NK-92 treated with Interleukin-12 subunit alpha and Interleukin-12 subunit beta, amount 100 ng/mL, for 24 hours (cell line): ENCODE results near the gene EXT2.

Source experiments
- DNase-seq: peaks from one replicate; lab custom pipeline; 2025; lab: John Stamatoyannopoulos, UW

EXT2 gene

DNA sequence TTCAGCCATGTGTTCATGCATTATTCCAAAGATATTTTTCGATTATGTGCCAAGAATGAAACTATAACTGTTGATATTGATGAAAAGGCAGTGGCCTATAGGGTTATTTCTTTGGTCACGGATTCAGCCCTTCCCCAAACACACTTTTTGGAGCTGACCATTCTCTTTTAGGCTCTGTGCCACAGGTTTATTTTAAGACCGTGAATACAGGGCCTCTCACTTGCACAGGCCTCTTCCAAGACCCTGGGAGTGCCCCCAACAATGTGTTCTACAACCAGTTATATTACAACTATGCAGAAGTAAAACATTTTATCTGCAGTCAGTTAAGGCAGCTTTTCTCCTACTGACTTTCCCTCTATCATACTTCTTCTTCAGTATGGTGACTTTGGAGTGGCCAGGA is 109.9 kb downstream of the EXT2 start:
- DNase-seq = no peak

- DNase-seq = no peak
These were observed 110.4 kb downstream of the EXT2 start for GRCh38 chr11:44205836-44206235.

- DNase-seq = no peak
These were observed 111.8 kb downstream of the EXT2 start for GRCh38 chr11:44207292-44207691.

- DNase-seq = no peak
These were observed 113.6 kb downstream of the EXT2 start for GRCh38 chr11:44208976-44209603.

- no peak for DNase-seq
These were observed 116.7 kb downstream of the EXT2 start for GRCh38 chr11:44212128-44212527.

DNA sequence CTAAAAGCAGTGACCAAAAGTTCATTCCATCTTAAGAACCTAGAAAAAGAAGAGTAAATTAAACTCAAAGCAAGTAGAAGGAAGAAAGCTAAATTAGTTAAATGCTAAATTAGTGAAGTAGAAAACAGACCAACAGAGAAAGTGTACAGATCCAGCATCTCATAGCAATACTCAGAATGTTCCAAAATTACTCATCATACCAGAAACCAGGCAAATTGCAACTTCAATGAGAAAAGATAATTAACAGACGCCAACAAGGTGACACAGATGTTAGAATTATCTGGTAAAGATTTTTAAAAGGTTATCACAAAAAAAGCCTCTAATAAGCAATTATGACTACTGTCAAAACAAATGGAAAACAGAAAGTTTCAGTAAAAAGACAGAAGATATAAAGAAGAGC is 117.7 kb downstream of the EXT2 start:
- DNase-seq = no peak

DNA sequence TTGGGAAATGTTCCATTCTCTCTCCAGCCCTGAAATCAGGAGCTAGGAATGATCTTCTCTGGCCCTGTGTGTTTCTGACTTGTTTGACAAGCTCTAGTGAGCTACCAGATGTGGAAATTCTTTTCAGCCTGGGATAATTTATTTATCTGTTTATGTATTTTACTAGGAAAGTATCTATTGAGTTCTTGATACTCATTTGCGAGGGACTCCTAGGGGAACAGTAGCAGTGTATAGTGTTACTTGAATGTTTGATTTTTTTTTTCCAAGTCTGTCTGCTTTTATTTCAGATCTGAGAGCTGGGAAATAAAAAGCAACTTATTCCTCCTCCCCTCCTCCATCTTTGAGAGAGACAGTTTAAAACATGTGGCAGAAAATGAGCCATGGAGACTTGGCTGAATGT is 122.0 kb downstream of the EXT2 start:
- DNase-seq = no peak

DNA sequence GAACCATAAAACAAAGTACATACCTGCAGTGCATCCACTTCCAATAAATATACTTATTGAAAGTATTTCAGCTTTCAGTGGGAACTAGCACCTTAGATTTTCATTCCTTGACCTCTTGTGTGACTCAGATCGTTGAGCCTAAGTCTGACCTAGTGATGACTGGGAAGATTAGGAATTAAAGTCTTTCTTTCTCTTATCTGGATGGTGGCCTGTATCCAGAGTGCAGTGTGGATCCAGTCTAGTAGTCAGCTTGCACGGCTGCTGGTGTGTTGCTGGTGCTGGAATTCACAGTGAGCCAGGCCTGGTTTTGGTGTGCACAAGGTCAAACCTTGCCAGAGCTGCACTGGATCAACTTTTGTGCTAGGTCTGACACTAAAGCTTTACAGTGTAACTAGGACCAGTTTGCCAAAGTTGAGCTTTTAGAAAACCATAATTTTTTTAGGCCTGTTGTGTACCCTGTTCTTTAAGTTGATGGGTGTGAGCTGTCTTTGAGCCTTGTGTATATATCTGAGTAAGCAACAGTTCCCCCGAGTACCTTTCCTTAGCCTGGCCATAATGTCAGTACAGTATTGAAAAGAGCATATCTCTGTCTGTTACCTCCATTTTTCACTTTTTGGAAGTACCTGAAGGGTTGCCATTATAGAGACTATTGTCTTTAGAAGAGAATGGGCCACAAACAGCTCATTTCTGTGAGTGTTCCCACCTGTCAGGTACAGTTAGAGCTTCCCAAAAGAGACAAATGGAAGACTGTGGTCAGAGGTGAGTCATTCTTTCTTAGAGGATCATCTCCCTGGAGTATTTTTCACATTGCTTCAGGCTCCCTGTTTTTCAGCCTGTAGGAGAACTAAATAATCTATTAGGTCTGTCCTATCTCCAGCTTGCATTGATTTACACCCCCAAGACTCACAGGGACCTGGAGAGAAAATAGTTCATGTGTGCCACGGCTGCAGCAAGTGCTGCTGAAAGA is 124.6 kb downstream of the EXT2 start:
- DNase-seq = no peak

DNA sequence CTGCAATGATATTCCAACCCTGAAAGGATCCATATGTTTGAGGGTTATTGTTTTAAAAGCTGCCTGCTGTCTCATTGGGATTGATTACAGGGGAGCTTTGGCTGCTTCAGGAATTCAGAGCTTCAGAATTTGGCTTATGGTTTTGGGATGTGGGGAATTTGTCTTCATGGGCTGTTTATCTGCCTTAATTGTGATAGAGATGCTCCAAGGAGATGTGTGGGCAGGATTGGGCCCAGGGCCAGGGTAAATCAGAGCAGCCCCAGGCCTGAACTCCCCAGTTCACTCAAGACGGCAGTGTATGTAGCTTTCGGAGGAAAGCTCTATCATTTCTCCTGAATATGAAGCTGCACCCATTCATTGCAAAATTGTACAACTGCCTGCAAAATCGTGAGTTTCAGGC is 126.0 kb downstream of the EXT2 start:
- DNase-seq = no peak

DNA sequence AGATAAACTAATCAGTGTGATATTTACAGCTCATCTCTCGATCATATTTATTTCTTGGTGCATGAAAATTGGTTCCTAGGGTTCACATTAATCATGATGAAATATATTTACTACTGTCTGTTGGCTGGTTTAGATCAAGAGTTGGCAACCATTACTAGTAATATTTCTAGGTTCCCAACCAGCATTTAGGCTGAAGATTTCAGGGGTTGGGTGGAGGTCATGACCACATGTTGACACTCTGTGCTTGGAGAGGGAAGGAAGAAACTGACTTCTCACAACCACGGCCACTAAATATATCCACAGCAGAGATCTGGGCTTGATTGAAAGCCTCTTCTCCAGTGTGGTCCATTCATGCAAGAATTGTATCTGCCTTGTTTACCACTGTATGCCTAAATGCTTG is 126.5 kb downstream of the EXT2 start:
- no peak for DNase-seq

- DNase-seq = no peak
These were observed 127.8 kb downstream of the EXT2 start for GRCh38 chr11:44223238-44223637.

DNA sequence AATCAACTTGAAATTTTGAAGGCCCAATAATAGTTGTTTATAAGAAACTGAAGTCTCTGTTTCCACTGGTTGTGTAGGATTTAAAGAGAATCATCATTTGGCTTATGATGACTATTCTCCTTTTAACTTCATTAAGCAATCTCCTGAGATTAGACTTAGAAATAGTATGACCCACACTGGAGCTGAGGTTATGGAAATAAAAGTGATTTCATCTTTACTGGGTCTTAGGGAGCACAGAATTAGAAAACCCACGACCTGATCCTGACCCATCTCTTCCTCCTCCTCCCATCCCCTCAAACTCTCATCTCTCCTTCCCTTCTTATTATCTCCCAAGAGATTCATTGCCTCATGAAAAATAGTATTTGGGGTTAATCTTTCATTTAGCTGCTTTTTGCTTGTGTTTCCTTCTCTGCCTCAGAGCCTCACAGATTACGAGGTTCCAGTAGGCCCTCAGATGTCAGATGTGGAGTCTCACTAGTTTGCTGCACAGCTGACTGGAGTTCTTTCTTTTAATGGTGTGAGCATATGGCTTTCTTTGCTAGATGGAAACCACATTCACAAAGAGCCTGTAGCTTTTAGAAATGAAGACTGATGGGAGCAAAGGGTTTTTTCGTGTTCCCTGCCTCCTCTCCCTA is 129.5 kb downstream of the EXT2 start:
- no peak for DNase-seq

DNA sequence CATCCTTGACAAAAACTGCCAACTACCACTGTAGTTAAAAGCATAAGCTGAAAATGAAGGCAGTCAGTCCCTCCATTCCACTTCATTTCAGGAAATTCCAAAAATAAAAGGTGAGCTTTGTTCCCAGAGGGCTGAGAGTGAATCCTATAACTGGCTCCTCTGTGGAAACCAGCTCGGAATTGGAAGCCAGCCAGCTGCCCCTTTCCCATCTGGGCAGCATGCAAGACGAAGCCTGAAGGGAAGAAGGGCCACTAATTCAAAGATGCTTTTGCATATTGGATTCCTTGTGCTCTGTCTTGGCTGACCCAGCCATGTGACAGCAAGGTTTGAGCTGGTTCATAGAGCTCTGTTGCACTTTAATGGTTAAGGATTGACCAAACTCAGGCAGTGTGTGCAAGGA is 131.0 kb downstream of the EXT2 start:
- no peak for DNase-seq

- DNase-seq = no peak
These were observed 131.5 kb downstream of the EXT2 start for GRCh38 chr11:44226945-44227344.

- DNase-seq = no peak
These were observed 132.9 kb downstream of the EXT2 start for GRCh38 chr11:44228379-44228778.

DNA sequence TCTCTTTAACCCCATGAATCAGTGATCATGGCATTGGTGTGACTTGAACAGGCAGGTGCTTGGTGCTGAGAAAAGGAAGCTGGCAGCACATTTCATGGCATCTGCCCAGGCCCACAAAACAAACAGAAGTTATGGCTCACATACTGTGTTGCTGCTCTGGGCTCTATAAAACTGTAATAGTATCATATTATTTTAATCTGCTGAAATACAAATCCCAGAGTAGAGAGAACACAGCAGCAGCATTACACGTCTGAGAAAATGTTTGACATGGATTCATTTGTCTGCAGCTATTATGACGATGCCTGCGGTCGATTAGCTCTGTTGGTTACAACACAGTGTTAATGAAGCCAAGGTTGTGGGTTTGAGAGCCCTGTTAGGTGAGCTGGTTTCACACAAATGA is 133.6 kb downstream of the EXT2 start:
- DNase-seq = no peak

- DNase-seq = no peak
These were observed 134.1 kb downstream of the EXT2 start for GRCh38 chr11:44229624-44230023.

- no peak for DNase-seq
These were observed 140.3 kb downstream of the EXT2 start for GRCh38 chr11:44235765-44236201.

DNA sequence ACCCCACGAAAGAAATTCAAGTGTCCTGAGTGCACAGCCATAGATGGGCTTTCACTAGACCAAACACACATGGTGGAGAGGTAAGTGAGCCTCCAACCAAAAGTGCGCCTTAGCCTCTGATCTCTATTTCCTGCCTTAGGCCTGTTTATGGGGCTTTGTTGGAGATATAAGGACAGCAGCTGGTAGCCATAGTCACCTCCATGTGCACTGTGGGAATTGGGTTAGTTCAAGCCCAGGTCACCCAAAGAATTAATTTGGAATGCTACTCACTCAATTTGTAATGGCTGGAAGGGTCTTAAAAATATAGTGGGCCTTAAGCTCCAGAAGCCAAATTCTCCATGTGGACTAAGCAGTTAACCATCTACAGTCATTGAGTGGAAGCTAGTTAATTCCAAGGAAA is 140.8 kb downstream of the EXT2 start:
- DNase-seq = no peak

DNA sequence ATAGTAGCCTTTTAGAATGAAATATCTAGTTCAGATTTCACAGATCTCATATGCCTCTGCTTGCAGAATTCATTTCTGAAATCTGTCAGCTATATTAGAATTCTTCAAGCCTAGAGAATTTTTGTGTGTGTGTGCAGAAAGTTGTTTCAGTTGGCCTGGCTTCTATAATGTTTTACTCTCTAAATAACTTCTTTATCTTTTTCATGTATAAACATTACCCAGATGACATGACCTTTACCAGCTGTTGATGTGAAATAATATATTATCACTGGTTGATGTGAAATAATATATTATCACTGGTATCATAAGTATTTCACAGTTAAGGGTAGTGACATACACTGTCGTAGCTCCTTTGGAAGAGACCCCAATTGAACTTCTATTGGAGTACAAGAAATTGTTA is 141.7 kb downstream of the EXT2 start:
- no peak for DNase-seq

GRCh38 chr11:44241851-44242250 is 146.4 kb downstream of the EXT2 start:
- DNase-seq = no peak

DNA sequence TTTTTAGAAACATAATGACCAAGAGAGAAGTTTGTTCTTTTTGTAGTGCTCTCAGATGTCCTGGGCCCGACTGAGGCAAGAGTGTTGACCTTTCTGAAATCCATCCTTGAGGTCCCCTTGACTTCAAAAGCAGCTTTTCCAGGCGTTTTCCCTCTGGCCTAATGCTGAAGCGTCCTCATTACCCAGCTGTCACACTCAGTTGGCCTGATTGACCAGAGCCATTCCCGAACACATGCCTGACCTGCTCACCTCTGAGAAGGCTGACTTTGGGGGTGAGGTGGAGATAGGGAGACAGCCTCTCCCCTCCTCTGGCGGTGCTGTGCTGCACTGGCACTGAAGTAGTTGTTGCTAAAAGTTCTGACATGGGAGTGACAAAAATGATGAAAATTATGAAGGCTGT is 147.6 kb downstream of the EXT2 start:
- DNase-seq = no peak
